ENCODE data around the gene SRGAP3.

Gene SRGAP3

DNA sequence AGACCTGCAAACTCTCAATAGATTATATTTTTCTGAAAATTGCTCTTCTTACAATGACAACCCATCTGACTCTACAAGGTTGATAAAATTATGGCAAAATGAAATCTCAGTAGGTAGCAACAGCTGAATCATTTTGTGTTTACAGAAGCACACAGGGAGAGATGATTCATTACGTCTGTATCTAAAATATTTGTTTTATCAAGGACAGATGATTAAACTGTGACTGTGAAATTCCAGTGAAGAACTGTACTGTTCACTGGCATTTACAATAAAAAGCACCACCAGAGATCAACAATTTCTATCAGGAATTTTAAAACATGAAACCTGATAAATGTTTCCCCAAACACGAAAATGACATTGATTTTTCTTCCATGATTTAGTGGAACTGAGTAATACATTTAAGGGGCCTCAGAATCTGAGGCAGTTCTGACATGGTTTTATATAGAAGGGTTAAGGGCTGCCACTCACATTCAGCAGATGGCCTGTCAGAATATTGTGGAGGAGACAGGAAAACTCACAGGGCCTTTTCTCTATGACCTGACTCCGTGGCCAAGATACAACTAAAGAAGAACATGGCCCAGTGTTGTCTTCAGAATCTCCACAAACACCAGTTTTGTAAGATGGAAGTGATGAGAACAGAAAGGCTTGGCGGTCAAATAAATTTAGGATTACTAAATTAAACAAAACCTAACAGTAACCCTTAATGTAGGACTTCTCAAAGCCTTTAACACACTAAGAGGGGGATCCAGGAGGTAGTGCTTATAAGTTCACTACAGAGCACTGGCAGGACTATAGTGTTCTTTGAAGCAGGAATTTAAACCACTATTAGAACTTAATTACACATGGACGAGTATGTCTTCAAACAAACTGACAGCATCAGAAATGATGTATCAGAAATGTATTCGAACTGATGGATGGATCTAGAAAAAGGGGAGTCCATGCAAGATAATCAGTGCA lies 312.1 kb downstream of the SRGAP3 start (continued):
- no peak for TF ChIP-seq ZNF518A (tag by site-specific recombination; conservative IDR thresholded peaks at IDR 0.05; ENCODE audit: low read depth)

DNA sequence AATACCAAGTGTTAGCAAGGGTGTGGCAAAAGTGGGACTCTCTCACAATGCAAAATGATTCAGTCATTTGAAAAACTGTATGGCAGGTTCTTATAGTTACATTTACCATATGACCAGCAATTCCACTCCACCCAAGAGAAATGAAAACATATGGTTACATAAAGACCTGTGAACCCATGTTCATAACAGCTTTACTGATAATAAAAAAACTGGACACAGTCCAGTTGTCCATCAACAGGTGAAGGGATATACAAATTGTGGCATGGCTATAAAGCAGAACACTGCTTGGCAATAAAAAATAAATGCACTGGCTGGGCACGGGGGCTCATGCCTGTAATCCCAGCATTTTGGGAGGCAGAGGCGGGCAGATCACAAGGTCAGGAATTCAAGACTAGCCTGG lies 316.9 kb downstream of the SRGAP3 start:
- Histone ChIP-seq H3K4me3 (ENCODE audit: low read depth, low read length) (no peak overlapping the region), H3K27ac (ENCODE audit: extremely low read depth, low read depth, low read length) (no peak overlapping the region), H3K9me3 (ENCODE audit: control insufficient read depth, insufficient read depth, low read depth, low read length) (no peaks in the 10 kb centered on the region), H3K4me1 (ENCODE audit: control insufficient read depth, insufficient read depth, low read length) (no peaks in the 10 kb centered on the region), H3K36me3 (ENCODE audit: control insufficient read depth in 2 of 2, insufficient read depth in 1 of 2, low read length in 2 of 2) (peaks cover 4 to 36% of the 10 kb centered on the region in 2 experiments; a peak in 2 of 3 replicates)
- CTCF ChIA-PET = no interaction called here
- POLR2A ChIA-PET = no interaction called here
- no peak for TF ChIP-seq ZNF664 (tag by site-specific recombination; IDR thresholded peaks at IDR 0.05)
- TF ChIP-seq ZSCAN4 (tag by site-specific recombination; IDR thresholded peaks at IDR 0.05) = no peak
- no peak for TF ChIP-seq ZNF423 (tag by site-specific recombination; IDR thresholded peaks at IDR 0.05)
- no peak for TF ChIP-seq ZSCAN5A (tag by site-specific recombination; IDR thresholded peaks at IDR 0.05)
- no peak for TF ChIP-seq KLF17 (tag by site-specific recombination; IDR thresholded peaks at IDR 0.05)
- no peak for TF ChIP-seq ZNF24 (tag by site-specific recombination; IDR thresholded peaks at IDR 0.05)
- no peak for TF ChIP-seq ZNF660 (tag by site-specific recombination; IDR thresholded peaks at IDR 0.05)
- no peak for TF ChIP-seq TRIM28 (IDR thresholded peaks at IDR 0.05; ENCODE audit: borderline replicate concordance, low read length)
- 0 out of 2 replicates have a peak, but pooled peaks have one; percentile 42 for TF ChIP-seq SCRT1 (tag by site-specific recombination; IDR thresholded peaks at IDR 0.05; ENCODE audit: borderline replicate concordance)
- no peak for TF ChIP-seq ZNF19 (tag by site-specific recombination; IDR thresholded peaks at IDR 0.05; ENCODE audit: low read depth)
- TF ChIP-seq PBX3 (CRISPR knock-in tag; IDR thresholded peaks at IDR 0.05) = no peak
- no peak for TF ChIP-seq ZNF571 (tag by site-specific recombination; IDR thresholded peaks at IDR 0.05)
- no peak for TF ChIP-seq ZFP69B (tag by site-specific recombination; IDR thresholded peaks at IDR 0.05)
- TF ChIP-seq TCF7L2 (IDR thresholded peaks at IDR 0.05; ENCODE audit: borderline replicate concordance, low read depth, low read length) = no peak
- no peak for TF ChIP-seq ZNF169 (tag by site-specific recombination; IDR thresholded peaks at IDR 0.05)
- no peak for TF ChIP-seq GLIS2 (tag by site-specific recombination; IDR thresholded peaks at IDR 0.05)
- TF ChIP-seq ZNF677 (tag by site-specific recombination; IDR thresholded peaks at IDR 0.05) = no peak
- no peak for TF ChIP-seq BCL11A (tag by site-specific recombination; IDR thresholded peaks at IDR 0.05; ENCODE audit: low read depth)
- TF ChIP-seq, protein P1, sequence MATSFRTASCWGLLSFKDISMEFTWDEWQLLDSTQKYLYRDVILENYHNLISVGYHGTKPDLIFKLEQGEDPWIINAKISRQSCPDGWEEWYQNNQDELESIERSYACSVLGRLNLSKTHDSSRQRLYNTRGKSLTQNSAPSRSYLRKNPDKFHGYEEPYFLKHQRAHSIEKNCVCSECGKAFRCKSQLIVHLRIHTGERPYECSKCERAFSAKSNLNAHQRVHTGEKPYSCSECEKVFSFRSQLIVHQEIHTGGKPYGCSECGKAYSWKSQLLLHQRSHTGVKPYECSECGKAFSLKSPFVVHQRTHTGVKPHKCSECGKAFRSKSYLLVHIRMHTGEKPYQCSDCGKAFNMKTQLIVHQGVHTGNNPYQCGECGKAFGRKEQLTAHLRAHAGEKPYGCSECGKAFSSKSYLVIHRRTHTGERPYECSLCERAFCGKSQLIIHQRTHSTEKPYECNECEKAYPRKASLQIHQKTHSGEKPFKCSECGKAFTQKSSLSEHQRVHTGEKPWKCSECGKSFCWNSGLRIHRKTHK (tag by site-specific recombination; IDR thresholded peaks at IDR 0.05) = no peak
- TF ChIP-seq ZNF10 (tag by site-specific recombination; IDR thresholded peaks at IDR 0.05) = peak; percentile 62; the same call in 1 of the 2 replicates
